C4-2B (cell line): Measurements from ENCODE around the gene BMP5.

Source experiments
- CTCF ChIP-seq: fragments of 450-650 bp; conservative IDR thresholded peaks from 2 replicates; pipeline ENCODE4 v1.5.1; 2017; ENCODE audit warnings: mild to moderate bottlenecking
- ZFX ChIP-seq: fragments of 450-650 bp; IDR thresholded peaks from 2 replicates; pipeline ENCODE4 v1.6.1; 2017

GRCh38 chr6:55758156-55758937 is 117.0 kb downstream of the BMP5 start:
- TF ChIP-seq CTCF, result no peak
- no peak for TF ChIP-seq ZFX
